Neural progenitor cell (in vitro differentiated cells): Measurements from ENCODE around the gene CDV3. TPM values are rescaled to one million over a fixed set of nuclear protein-coding genes. Genes with fewer than 3 reads are reported as not detected.

Experiments
- DNase-seq: peaks from one replicate; pipeline ENCODE4 v3.0.0-alpha.2; 2016; ENCODE audit warnings: low spot score
- H2AFZ ChIP-seq: fragments of 200-600 bp; sonication (generic); replicated peaks from 2 replicates; pipeline ENCODE4 v1.6.1; 2016; ENCODE audit warnings: antibody characterized with exemption
- H3F3A ChIP-seq: fragments of 200-600 bp; sonication (generic); 2 replicates; pipeline ENCODE4 v1.6.1; 2016; ENCODE audit warnings: antibody characterized with exemption, low read depth
- H3K27ac ChIP-seq: fragments of 200-600 bp; sonication (generic); 2 replicates; pipeline ENCODE4 v1.5.1; 2016; ENCODE audit warnings: mild to moderate bottlenecking
- H3K27me3 ChIP-seq: fragments of 200-600 bp; sonication (generic); 2 replicates; pipeline ENCODE4 v1.6.1; 2016; ENCODE audit warnings: mild to moderate bottlenecking, moderate library complexity
- H3K36me3 ChIP-seq: fragments of 200-600 bp; sonication (generic); 2 replicates; pipeline ENCODE4 v1.5.1; 2016
- H3K4me1 ChIP-seq: fragments of 200-600 bp; sonication (generic); 2 replicates; pipeline ENCODE4 v1.6.1; 2016; ENCODE audit warnings: mixed run types
- H3K4me2 ChIP-seq: fragments of 200-600 bp; sonication (generic); 2 replicates; pipeline ENCODE4 v1.6.1; 2016
- H3K4me3 ChIP-seq: fragments of 200-600 bp; sonication (generic); 2 replicates; pipeline ENCODE4 v1.5.1; 2016
- H3K79me2 ChIP-seq: fragments of 200-600 bp; sonication (generic); 2 replicates; pipeline ENCODE4 v1.6.1; 2016; ENCODE audit warnings: low read depth
- H3K9ac ChIP-seq: fragments of 200-600 bp; sonication (generic); 2 replicates; pipeline ENCODE4 v1.6.1; 2016
- H3K9me3 ChIP-seq: fragments of 200-600 bp; sonication (generic); 2 replicates; pipeline ENCODE4 v1.5.1; 2016; ENCODE audit warnings: low read depth
- H4K20me1 ChIP-seq: fragments of 200-600 bp; sonication (generic); 2 replicates; pipeline ENCODE4 v1.6.1; 2016; ENCODE audit warnings: low read depth
- H3K27ac Mint-ChIP-seq: 3 replicates; pipeline ENCODE4 v1.8.0; 2021; ENCODE audit warnings: mixed read lengths
- H3K27me3 Mint-ChIP-seq: 2 replicates; pipeline ENCODE4 v1.8.0; 2022; ENCODE audit warnings: low read depth, mild to moderate bottlenecking, inconsistent platforms, moderate library complexity, mixed read lengths; ENCODE audit not compliant: insufficient read depth
- H3K36me3 Mint-ChIP-seq: 3 replicates; pipeline ENCODE4 v1.8.0; 2021; ENCODE audit warnings: mixed read lengths
- H3K4me1 Mint-ChIP-seq: 3 replicates; pipeline ENCODE4 v1.8.0; 2021; ENCODE audit warnings: mixed read lengths
- H3K4me3 Mint-ChIP-seq: 3 replicates; pipeline ENCODE4 v1.8.0; 2021; ENCODE audit warnings: mild to moderate bottlenecking, moderate library complexity, mixed read lengths
- H3K9me3 Mint-ChIP-seq: 3 replicates; pipeline ENCODE4 v1.8.0; 2020; ENCODE audit warnings: mixed read lengths
- EZH2 ChIP-seq: fragments of 200-600 bp; sonication (generic); IDR thresholded peaks from 2 replicates; pipeline ENCODE4 v1.6.1; 2017; ENCODE audit warnings: antibody characterized with exemption, mild to moderate bottlenecking, moderate library complexity
- EZH2phosphoT487 ChIP-seq: fragments of 200-600 bp; sonication (generic); IDR thresholded peaks from 2 replicates; pipeline ENCODE4 v1.6.1; 2017; ENCODE audit warnings: antibody characterized with exemption
- total RNA-seq: library from RNA; depleted of rRNA; stranded (reverse); fragments of >200 nt; gene quantifications from 2 replicates; pipeline ENCODE4 v1.2.3, GENCODE V29; 2015; ENCODE audit warnings: low replicate concordance
- TF ChIP-seq, protein P1 (sequence below): fragments of 200-600 bp; sonication (generic); IDR thresholded peaks from 2 replicates; pipeline ENCODE4 v1.5.1; 2017; ENCODE audit warnings: antibody characterized with exemption, mild to moderate bottlenecking

CDV3 gene
- total RNA-seq, 1 donor from 2014 or later = 272 TPM

DNA sequence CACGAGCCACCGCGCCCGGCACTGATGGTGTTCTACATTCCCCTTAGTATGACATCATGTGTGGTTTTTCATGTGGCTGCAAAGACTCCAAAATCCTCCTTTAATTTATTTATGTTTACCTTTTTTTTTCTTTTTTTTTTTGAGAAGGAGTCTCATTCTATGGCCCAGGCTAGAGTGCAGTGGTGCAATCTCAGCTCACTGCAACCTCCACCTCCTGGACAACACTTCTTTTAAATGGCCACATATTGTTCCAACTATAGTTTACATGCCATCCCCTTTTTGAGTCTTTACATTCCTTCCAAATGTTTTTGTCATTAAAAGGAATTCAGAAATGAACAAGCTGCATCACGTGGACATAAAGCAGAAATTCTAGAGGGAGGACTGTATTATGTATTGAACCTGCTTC, 10.3 kb upstream of the CDV3 start:
- no peak overlapping the region for H3K4me2 ChIP-seq
- H3K4me1 Mint-ChIP-seq = peaks cover 23% of the 10 kb centered on the region
- H3F3A ChIP-seq = peaks cover 7% of the 10 kb centered on the region
- TF ChIP-seq EZH2 (no peak), EZH2phosphoT487 (no peak)
- TF ChIP-seq, protein P1, sequence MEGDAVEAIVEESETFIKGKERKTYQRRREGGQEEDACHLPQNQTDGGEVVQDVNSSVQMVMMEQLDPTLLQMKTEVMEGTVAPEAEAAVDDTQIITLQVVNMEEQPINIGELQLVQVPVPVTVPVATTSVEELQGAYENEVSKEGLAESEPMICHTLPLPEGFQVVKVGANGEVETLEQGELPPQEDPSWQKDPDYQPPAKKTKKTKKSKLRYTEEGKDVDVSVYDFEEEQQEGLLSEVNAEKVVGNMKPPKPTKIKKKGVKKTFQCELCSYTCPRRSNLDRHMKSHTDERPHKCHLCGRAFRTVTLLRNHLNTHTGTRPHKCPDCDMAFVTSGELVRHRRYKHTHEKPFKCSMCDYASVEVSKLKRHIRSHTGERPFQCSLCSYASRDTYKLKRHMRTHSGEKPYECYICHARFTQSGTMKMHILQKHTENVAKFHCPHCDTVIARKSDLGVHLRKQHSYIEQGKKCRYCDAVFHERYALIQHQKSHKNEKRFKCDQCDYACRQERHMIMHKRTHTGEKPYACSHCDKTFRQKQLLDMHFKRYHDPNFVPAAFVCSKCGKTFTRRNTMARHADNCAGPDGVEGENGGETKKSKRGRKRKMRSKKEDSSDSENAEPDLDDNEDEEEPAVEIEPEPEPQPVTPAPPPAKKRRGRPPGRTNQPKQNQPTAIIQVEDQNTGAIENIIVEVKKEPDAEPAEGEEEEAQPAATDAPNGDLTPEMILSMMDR = no peak
- H3K27ac Mint-ChIP-seq = no peak overlapping the region
- H2AFZ ChIP-seq = no peak overlapping the region
- H3K9ac ChIP-seq = no peak overlapping the region
- no peak overlapping the region for H3K4me3 Mint-ChIP-seq
- no peaks in the 10 kb centered on the region for H3K36me3 ChIP-seq
- no peaks in the 10 kb centered on the region for H3K79me2 ChIP-seq
- H3K36me3 Mint-ChIP-seq = no peaks in the 10 kb centered on the region
- no peaks in the 10 kb centered on the region for H3K9me3 ChIP-seq
- H3K9me3 Mint-ChIP-seq = peaks cover 2% of the 10 kb centered on the region
- H3K27me3 Mint-ChIP-seq = peaks cover 6% of the 10 kb centered on the region
- H3K4me3 ChIP-seq = no peak overlapping the region
- H3K4me1 ChIP-seq = peaks cover 18% of the 10 kb centered on the region
- no peaks in the 10 kb centered on the region for H4K20me1 ChIP-seq
- no peak overlapping the region for H3K27ac ChIP-seq
- no peak for DNase-seq
- no peaks in the 10 kb centered on the region for H3K27me3 ChIP-seq

DNA sequence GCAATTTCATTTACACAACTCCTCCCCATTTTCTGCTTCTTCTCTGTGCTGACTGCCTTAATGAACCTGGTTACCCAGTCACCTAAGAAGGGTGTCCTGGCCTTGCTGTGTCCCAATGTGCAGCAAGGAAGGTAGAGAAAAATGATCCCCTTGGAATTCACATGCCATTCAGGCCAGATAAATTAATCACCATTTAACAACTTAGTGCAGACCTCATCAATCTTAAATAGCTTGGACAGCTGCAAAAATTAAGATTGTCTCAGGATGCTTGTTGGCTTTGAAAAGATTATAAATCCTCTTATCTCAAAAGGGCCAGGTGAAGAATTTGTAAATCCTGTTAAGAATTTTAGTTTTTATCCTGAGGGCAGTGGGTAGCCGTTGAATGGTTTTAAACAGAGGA, 9.7 kb upstream of the CDV3 start:
- no peak for DNase-seq
- H3K9me3 ChIP-seq = no peaks in the 10 kb centered on the region
- no peaks in the 10 kb centered on the region for H3K27me3 ChIP-seq
- peaks cover 27% of the 10 kb centered on the region for H3K4me1 Mint-ChIP-seq
- H3K27ac Mint-ChIP-seq = peak overlapping the region; percentile 10
- TF ChIP-seq EZH2phosphoT487 (no peak), EZH2 (no peak)
- TF ChIP-seq, protein P1 = no peak
- H3F3A ChIP-seq = peaks cover 7% of the 10 kb centered on the region
- H3K36me3 Mint-ChIP-seq = no peaks in the 10 kb centered on the region
- H3K4me2 ChIP-seq = no peak overlapping the region
- no peak overlapping the region for H3K4me3 Mint-ChIP-seq
- no peak overlapping the region for H3K4me3 ChIP-seq
- no peak overlapping the region for H3K9ac ChIP-seq
- H3K36me3 ChIP-seq = no peaks in the 10 kb centered on the region
- no peaks in the 10 kb centered on the region for H4K20me1 ChIP-seq
- peaks cover 2% of the 10 kb centered on the region for H3K9me3 Mint-ChIP-seq
- no peak overlapping the region for H3K27ac ChIP-seq
- peaks cover 18% of the 10 kb centered on the region for H3K4me1 ChIP-seq
- H3K27me3 Mint-ChIP-seq = peaks cover 4% of the 10 kb centered on the region
- no peaks in the 10 kb centered on the region for H3K79me2 ChIP-seq
- H2AFZ ChIP-seq = no peak overlapping the region

DNA sequence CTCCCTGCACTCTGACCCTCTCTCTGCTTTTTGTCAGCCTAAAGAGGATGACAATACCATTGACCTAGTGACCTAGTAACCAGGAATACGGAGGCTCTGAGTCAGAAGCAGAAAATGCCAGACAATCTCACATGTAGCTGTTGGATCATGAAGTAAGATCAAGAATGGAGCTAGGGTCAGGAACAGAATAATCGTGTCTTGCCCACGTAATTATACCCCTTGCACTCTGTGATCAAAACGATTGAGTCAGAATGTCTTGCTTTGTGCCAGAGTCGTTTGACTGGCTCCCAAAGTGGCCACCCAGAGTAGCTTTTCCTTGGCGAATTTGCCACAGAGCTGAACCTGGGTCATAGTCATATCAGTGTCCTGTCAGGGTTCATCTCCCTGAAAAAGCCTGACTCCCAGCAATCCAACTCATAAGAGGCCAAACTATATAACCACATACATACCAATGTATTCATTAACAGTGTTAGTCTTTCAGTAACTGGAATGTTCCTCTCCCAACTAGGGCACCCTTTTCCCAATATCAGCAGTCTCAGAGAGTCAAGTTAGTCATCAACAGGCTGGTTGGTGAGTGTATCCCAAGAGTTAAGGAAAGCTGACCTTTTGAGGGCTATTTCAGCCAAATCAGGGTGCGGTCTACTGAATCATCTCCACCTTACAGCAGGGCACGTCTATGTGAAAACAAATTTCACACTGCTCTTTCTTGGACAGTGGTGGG, 5.0 kb upstream of the CDV3 start:
- H3K4me1 Mint-ChIP-seq = peaks cover 44% of the 10 kb centered on the region
- no peaks in the 10 kb centered on the region for H3K79me2 ChIP-seq
- no peaks in the 10 kb centered on the region for H3K36me3 ChIP-seq
- no peaks in the 10 kb centered on the region for H3K9me3 Mint-ChIP-seq
- no peak overlapping the region for H3K4me2 ChIP-seq
- H3K27me3 Mint-ChIP-seq = peaks cover 7% of the 10 kb centered on the region
- peaks cover 20% of the 10 kb centered on the region for H3F3A ChIP-seq
- no peaks in the 10 kb centered on the region for H3K9me3 ChIP-seq
- H4K20me1 ChIP-seq = no peaks in the 10 kb centered on the region
- TF ChIP-seq, protein P1 = no peak
- no peak for TF ChIP-seq EZH2
- no peak for TF ChIP-seq EZH2phosphoT487
- no peak overlapping the region for H3K9ac ChIP-seq
- no peaks in the 10 kb centered on the region for H3K27me3 ChIP-seq
- DNase-seq = no peak
- peaks cover 16% of the 10 kb centered on the region for H3K4me1 ChIP-seq
- H3K4me3 ChIP-seq = no peak overlapping the region
- peak overlapping the region; percentile 82 for H3K27ac Mint-ChIP-seq
- no peak overlapping the region for H3K4me3 Mint-ChIP-seq
- no peak overlapping the region for H3K27ac ChIP-seq
- no peaks in the 10 kb centered on the region for H3K36me3 Mint-ChIP-seq
- H2AFZ ChIP-seq = no peak overlapping the region
